Mammary epithelial cell (primary cell): ENCODE measurements around the gene FAM118B.

Experiments
- EZH2 ChIP-seq: IDR thresholded peaks from 2 replicates; pipeline ENCODE4 v1.6.1; 2012; ENCODE audit warnings: low read length, inconsistent platforms, borderline replicate concordance
- TF ChIP-seq, protein P1 (sequence below), 2 donors: IDR thresholded peaks in 1 of 2; conservative IDR thresholded peaks in 1 of 2; 2 replicates each; pipeline ENCODE4 v1.5.1; 2011 to 2012; ENCODE audit warnings: inconsistent platforms in 2 of 2, low read length in 2 of 2, mild to moderate bottlenecking in 2 of 2, control low read depth in 1 of 2, low read depth in 1 of 2; ENCODE audit not compliant: insufficient read depth in 1 of 2; ENCODE audit errors: extremely low read depth in 1 of 2

DNA sequence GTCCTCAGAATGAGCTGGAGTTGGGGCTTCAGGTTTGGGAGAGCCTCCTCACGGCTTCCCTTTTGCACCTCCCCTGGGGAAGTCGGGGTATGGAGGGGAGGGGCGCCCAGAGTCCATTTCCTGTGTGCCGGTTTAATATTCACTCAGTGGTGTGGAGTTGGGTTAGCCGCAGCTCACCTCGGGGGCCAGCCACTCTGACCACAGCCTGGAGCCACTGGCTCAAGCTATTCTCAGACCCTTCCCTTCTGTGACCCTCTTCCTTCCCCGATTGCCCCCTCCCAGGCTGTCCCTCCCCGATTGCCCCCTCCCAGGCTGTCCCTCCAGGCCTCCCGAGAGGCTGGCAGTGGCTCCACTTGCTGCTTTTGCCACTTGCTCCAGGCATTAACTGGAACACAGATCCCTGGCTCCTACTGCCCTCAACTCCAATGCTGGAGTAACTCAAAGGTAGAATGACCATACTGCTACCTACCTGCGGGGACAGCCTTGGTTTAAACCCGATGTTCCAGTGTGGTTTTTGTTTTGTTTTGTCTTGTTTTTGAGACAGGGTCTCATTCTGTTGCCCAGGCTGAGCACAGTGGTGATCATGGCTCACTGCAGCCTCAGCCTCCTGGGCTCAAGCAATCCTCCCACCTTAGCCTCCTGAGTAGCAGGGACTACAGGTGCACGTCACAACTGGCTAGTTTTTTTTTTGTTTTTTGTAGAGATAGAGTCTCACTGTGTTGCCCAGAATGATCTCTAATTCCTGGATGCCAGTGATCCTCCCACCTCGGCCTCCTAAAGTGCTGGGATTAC, 29.4 kb upstream of the FAM118B start:
- TF ChIP-seq, protein P1, sequence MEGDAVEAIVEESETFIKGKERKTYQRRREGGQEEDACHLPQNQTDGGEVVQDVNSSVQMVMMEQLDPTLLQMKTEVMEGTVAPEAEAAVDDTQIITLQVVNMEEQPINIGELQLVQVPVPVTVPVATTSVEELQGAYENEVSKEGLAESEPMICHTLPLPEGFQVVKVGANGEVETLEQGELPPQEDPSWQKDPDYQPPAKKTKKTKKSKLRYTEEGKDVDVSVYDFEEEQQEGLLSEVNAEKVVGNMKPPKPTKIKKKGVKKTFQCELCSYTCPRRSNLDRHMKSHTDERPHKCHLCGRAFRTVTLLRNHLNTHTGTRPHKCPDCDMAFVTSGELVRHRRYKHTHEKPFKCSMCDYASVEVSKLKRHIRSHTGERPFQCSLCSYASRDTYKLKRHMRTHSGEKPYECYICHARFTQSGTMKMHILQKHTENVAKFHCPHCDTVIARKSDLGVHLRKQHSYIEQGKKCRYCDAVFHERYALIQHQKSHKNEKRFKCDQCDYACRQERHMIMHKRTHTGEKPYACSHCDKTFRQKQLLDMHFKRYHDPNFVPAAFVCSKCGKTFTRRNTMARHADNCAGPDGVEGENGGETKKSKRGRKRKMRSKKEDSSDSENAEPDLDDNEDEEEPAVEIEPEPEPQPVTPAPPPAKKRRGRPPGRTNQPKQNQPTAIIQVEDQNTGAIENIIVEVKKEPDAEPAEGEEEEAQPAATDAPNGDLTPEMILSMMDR (conservative IDR thresholded peaks at IDR 0.05 in 1 of 2, IDR thresholded peaks at IDR 0.05 in 1 of 2; ENCODE audit: extremely low read depth in 1 of 2, insufficient read depth in 1 of 2, low read depth in 1 of 2, low read length in 2 of 2) = no peak
- no peak for TF ChIP-seq EZH2
